Stomach (tissue), 9 donors: ENCODE data around the gene CBFA2T3. TPM values are rescaled to one million over a fixed set of nuclear protein-coding genes. Genes with fewer than 3 reads are reported as not detected.

ENCODE experiments used
- DNase-seq, 2 donors: peaks; one replicate each; pipeline versions ENCODE4 v3.0.0 to v3.0.0-alpha.2; 2013 to 2019
- H3K27ac ChIP-seq, 5 donors: fragments of 200-600 bp in 4 of 5; sonication (generic) in 4 of 5; one replicate each; pipeline ENCODE4 v1.5.1; 2013 to 2019; ENCODE audit warnings: mild to moderate bottlenecking in 1 of 5, moderate library complexity in 1 of 5
- H3K27me3 ChIP-seq, 3 donors: fragments of 200-600 bp; sonication (generic); one replicate each; pipeline ENCODE4 v1.5.1; 2017 to 2019; ENCODE audit warnings: mixed run types in 1 of 3
- H3K36me3 ChIP-seq, 4 donors: fragments of 200-600 bp; sonication (generic); 1 replicate in 3 of 4; 2 replicates in 1 of 4; pipeline ENCODE4 v1.5.1; 2016 to 2019
- H3K4me1 ChIP-seq, 4 donors: fragments of 200-600 bp; sonication (generic); one replicate each; pipeline ENCODE4 v1.5.1; 2016 to 2019
- H3K4me3 ChIP-seq, 4 donors: fragments of 200-600 bp; sonication (generic) in 3 of 4; one replicate each; pipeline ENCODE4 v1.5.1; 2016 to 2019; ENCODE audit warnings: mild to moderate bottlenecking in 1 of 4
- H3K9me3 ChIP-seq, 4 donors: fragments of 200-600 bp; sonication (generic); one replicate each; pipeline ENCODE4 v1.5.1; 2016 to 2019
- CTCF ChIP-seq, 7 experiments: fragments of 450-650 bp in 4 of 7; fragments of 200-600 bp in 3 of 7; sonication (generic) in 3 of 7; IDR thresholded peaks; one replicate each; pipeline ENCODE4 v1.5.1; 2016 to 2019; ENCODE audit warnings: antibody characterized with exemption in 7 of 7, control low read depth in 2 of 7, mild to moderate bottlenecking in 1 of 7
- EP300 ChIP-seq: sonication (generic); formaldehyde crosslinking; IDR thresholded peaks from one replicate; pipeline ENCODE4 v1.6.1; 2017; ENCODE audit warnings: antibody characterized with exemption
- POLR2A ChIP-seq, 4 donors: fragments of 450-650 bp; IDR thresholded peaks; one replicate each; pipeline ENCODE4 v1.6.1; 2016; ENCODE audit warnings: antibody characterized with exemption in 4 of 4, control low read depth in 2 of 4, mild to moderate bottlenecking in 1 of 4, moderate library complexity in 1 of 4
- POLR2AphosphoS5 ChIP-seq, 3 donors: sonication (generic); formaldehyde crosslinking; IDR thresholded peaks; one replicate each; pipeline ENCODE4 v1.6.1; 2016; ENCODE audit warnings: antibody characterized with exemption in 3 of 3
- WGBS, 5 donors: extraction: QIAGEN DNeasy Blood & Tissue Kit in 3 of 5; methylation state at CpG; one replicate each; pipeline versions ENCODE4 v1.1.5 to v1.1.7; 2013 to 2018; 5-methylcytosine and 5-hydroxymethylcytosine counted together
- intact Hi-C: fragments of 100-400 bp; cut with DNase I; formaldehyde crosslinking; loops from one replicate; pipeline ENCODE4 v1.15.1; 2023; ENCODE audit warnings: low total_unique reads
- polyA plus RNA-seq, 3 donors: library from polyadenylated mRNA; stranded (reverse); fragments of 200-250 nt; gene quantifications; one replicate each; pipeline ENCODE4 v1.2.3, GENCODE V29; 2013
- total RNA-seq, 5 donors: library from RNA; depleted of rRNA; stranded (reverse); fragments of >200 nt; gene quantifications; one replicate each; pipeline versions ENCODE4 v1.1.0 to v1.2.3, GENCODE V29; 2014 to 2016
- donor health status: healthy with polysubstance abuse.
- donor health status: Bipolar disorder and iron deficiency.
- donor health status: healthy.

The CBFA2T3 gene
- total and polyA plus RNA-seq, 8 donors = 0.58 to 57.6 (median 2.5) TPM

DNA sequence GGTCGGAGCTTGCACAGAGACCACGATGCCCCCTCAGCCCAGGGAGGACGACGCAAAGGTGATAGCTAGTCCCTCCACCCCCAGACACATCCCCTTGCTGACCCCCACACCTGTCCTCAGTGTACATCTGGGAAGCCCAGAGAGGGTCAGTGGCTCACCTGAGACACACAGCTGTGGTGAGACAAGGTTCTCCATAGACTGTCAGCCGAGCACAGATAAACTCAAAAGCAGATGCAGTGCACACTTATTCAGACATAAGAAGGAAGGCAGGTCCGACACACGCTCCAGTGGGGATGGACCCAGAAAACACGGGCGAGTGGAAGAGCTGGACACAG lies 19.6 kb downstream of the CBFA2T3 start:
- no peak for DNase-seq
- intact Hi-C loops = no loop called here
- Histone ChIP-seq H3K9me3 (no peaks in the 10 kb centered on the region), H3K4me3 (peak overlapping the region in 1 of 4 donors; percentile 5), H3K36me3 (no peaks in the 10 kb centered on the region), H3K27ac (no peak overlapping the region), H3K27me3 (peaks cover 0 to 60% (median 5%) of the 10 kb centered on the region in 3 donors), H3K4me1 (peaks cover 0 to 31% (median 3%) of the 10 kb centered on the region in 4 donors)
- 62 to 86% (median 80%) methylated on average over 7 to 9 of the region's 9 CpGs for WGBS, 5 donors
- no peak for TF ChIP-seq EP300
- TF ChIP-seq CTCF (IDR thresholded peaks at IDR 0.05) = no peak
- TF ChIP-seq POLR2A (IDR thresholded peaks at IDR 0.05) = no peak
- no peak for TF ChIP-seq POLR2AphosphoS5 (IDR thresholded peaks at IDR 0.05)

DNA sequence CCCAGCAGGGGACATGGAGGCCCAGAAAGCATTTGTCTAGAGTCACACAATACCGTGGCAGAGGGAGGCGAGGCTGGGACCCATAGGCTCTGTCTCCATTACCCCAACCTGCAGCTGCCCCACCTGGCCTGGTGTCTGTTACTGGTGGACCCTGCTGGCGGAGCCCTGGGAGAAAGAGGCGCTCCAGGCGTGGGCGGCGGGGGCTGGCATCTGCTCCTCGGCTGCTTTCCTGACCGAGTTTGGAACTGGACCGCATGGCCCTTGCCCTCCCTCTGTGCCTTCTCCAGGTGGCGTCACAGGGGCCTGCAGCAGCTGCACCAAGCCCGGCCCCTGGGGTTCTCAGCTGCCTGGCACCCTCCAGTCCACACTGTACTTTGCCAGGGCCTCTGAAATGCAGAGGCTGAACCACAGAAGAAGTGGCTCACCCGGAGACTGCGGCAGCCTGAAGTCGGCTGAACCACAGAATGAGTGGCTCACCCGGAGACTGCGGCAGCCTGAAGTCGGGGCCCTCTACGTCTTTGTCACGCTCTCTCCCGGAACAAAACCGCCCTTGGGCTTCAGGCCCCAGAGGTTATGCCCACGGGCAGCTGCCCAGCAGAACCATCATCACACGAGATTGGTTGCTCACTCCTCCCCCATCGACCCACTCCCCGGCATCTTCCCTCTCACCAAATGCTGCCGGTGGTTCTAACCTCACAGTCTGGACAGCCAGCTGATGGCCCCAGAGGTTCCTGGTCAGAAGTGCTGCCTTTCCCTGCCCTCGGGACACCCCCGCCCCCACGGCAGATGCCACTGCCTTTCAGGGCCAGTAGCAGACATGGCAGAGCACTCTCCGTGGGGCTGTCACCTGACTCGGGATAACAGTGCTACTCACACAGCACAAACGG lies 20.2 kb downstream of the CBFA2T3 start:
- Histone ChIP-seq H3K9me3 (no peaks in the 10 kb centered on the region), H3K27ac (no peak overlapping the region), H3K36me3 (no peaks in the 10 kb centered on the region), H3K4me3 (no peak overlapping the region), H3K4me1 (peaks cover 0 to 31% (median 3%) of the 10 kb centered on the region in 4 donors), H3K27me3 (peaks cover 0 to 66% (median 5%) of the 10 kb centered on the region in 3 donors)
- intact Hi-C loops = no loop called here
- no peak for TF ChIP-seq EP300
- no peak for TF ChIP-seq CTCF (IDR thresholded peaks at IDR 0.05)
- no peak for TF ChIP-seq POLR2AphosphoS5 (IDR thresholded peaks at IDR 0.05)
- TF ChIP-seq POLR2A (IDR thresholded peaks at IDR 0.05) = no peak
- DNase-seq = no peak
- 74 to 83% (median 80%) methylated on average over 29 to 33 of the region's 33 CpGs for WGBS, 5 donors

DNA sequence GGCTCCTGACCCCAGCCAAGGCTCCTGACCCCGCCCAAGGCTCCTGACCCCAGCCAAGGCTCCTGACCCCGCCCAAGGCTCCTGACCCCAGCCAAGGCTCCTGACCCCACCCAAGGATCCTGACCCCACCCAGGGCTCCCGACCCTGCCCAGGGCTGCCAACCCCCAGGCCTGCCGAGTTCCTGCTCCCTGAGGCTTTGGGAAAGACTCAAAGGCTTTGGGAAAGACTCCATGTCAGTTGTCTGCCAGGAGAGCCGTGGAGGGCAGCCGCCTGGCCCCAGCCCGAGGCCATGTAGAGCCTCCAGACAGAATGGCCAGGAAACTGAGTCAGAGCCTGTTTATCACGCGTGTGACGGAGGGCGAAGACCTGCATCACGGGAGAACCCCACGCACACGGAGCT lies 21.1 kb downstream of the CBFA2T3 start:
- WGBS, 5 donors = 88 to 93% (median 91%) methylated on average over 9 to 14 of the region's 14 CpGs
- Histone ChIP-seq H3K4me3 (no peak overlapping the region), H3K4me1 (peaks cover 0 to 31% (median 3%) of the 10 kb centered on the region in 4 donors), H3K36me3 (no peaks in the 10 kb centered on the region), H3K9me3 (no peaks in the 10 kb centered on the region), H3K27me3 (peaks cover 0 to 69% (median 5%) of the 10 kb centered on the region in 3 donors), H3K27ac (no peak overlapping the region)
- DNase-seq = no peak
- TF ChIP-seq POLR2AphosphoS5 (IDR thresholded peaks at IDR 0.05) (no peak), CTCF (IDR thresholded peaks at IDR 0.05) (no peak), POLR2A (IDR thresholded peaks at IDR 0.05) (no peak), EP300 (no peak)
- intact Hi-C loops = no loop called here

- Histone ChIP-seq H3K4me3 (no peak overlapping the region), H3K27me3 (peaks cover 0 to 60% (median 5%) of the 10 kb centered on the region in 3 donors), H3K27ac (no peak overlapping the region), H3K4me1 (peaks cover 0 to 23% (median under 1%) of the 10 kb centered on the region in 4 donors), H3K36me3 (no peaks in the 10 kb centered on the region), H3K9me3 (no peaks in the 10 kb centered on the region)
- TF ChIP-seq POLR2A (IDR thresholded peaks at IDR 0.05) = no peak
- no peak for TF ChIP-seq CTCF (IDR thresholded peaks at IDR 0.05)
- TF ChIP-seq EP300 = no peak
- no peak for TF ChIP-seq POLR2AphosphoS5 (IDR thresholded peaks at IDR 0.05)
- no peak for DNase-seq
- 58 to 73% (median 65%) methylated on average over 26 to 28 of the region's 28 CpGs for WGBS, 5 donors
- intact Hi-C loops = no loop called here
Measured at GRCh38 chr16:88953003-88953690, 23.9 kb downstream of the CBFA2T3 start.
